DND-41 (cell line): Measurements from ENCODE around the gene CLDN11.

Experiments
- EZH2 ChIP-seq: IDR thresholded peaks from 3 replicates; pipeline ENCODE4 v1.6.1; 2012; ENCODE audit warnings: borderline replicate concordance, low read depth, mild to moderate bottlenecking, moderate library complexity, low read length, inconsistent platforms; ENCODE audit not compliant: severe bottlenecking
- TF ChIP-seq, protein P1 (sequence below): IDR thresholded peaks from 2 replicates; pipeline ENCODE4 v1.5.1; 2012; ENCODE audit warnings: borderline replicate concordance, low read length, moderate library complexity, mild to moderate bottlenecking; ENCODE audit not compliant: poor library complexity, severe bottlenecking; ENCODE audit errors: extremely low read depth

- TF ChIP-seq, protein P1, sequence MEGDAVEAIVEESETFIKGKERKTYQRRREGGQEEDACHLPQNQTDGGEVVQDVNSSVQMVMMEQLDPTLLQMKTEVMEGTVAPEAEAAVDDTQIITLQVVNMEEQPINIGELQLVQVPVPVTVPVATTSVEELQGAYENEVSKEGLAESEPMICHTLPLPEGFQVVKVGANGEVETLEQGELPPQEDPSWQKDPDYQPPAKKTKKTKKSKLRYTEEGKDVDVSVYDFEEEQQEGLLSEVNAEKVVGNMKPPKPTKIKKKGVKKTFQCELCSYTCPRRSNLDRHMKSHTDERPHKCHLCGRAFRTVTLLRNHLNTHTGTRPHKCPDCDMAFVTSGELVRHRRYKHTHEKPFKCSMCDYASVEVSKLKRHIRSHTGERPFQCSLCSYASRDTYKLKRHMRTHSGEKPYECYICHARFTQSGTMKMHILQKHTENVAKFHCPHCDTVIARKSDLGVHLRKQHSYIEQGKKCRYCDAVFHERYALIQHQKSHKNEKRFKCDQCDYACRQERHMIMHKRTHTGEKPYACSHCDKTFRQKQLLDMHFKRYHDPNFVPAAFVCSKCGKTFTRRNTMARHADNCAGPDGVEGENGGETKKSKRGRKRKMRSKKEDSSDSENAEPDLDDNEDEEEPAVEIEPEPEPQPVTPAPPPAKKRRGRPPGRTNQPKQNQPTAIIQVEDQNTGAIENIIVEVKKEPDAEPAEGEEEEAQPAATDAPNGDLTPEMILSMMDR: peak; percentile 62
- no peak for TF ChIP-seq EZH2
These were observed 8.1 kb upstream of the CLDN11 start for GRCh38 chr3:170410428-170411029.
